Measurements from ENCODE around the gene CHST15. TPM values are rescaled to one million over a fixed set of nuclear protein-coding genes. Genes with fewer than 3 reads are reported as not detected.

Gene CHST15
- polyA plus RNA-seq, 1 donor from 2014 or later, result 0.79 TPM

DNA sequence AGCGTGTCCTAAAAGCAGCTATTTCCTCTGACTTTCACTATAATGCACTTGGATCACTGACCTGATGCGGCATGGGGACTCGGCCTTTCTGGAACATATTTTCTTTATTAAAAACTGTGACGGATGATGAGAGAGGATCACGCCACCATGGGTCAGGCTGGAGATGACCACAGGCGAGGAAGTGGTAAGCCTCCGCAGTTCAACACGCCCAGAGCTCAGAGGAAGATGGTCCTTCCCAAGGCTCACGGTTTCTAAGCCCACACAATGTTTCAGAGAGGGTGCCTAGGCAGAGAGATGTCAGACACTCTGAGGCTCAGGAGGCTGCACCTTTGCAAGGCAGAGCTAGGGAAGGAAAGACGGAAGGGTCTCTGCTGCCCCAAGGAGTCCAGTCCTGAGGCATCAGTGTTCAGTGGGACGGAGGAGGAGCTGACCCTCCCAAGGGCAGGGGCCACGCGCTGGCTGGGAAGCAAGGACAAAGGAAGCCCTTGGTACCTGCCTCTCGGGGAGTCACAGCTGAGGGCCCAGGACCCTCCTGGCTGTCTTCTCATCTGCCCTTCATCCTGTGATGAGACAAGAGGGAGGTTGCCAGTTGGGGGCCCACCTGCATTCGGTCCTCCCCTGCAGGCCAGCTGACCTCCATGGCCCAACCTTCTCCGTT, 9.5 kb downstream of the CHST15 start:
- no peak for TF ChIP-seq EZH2 (IDR thresholded peaks at IDR 0.05; ENCODE audit: borderline replicate concordance, insufficient read depth, low read length, poor library complexity, severe bottlenecking)
- no peak for TF ChIP-seq RAD21 (conservative IDR thresholded peaks at IDR 0.05)
- no peak for TF ChIP-seq SMC3 (conservative IDR thresholded peaks at IDR 0.05; ENCODE audit: poor library complexity)
- no peak for TF ChIP-seq EP300 (conservative IDR thresholded peaks at IDR 0.05; ENCODE audit: poor library complexity, severe bottlenecking)
- TF ChIP-seq, protein P1, sequence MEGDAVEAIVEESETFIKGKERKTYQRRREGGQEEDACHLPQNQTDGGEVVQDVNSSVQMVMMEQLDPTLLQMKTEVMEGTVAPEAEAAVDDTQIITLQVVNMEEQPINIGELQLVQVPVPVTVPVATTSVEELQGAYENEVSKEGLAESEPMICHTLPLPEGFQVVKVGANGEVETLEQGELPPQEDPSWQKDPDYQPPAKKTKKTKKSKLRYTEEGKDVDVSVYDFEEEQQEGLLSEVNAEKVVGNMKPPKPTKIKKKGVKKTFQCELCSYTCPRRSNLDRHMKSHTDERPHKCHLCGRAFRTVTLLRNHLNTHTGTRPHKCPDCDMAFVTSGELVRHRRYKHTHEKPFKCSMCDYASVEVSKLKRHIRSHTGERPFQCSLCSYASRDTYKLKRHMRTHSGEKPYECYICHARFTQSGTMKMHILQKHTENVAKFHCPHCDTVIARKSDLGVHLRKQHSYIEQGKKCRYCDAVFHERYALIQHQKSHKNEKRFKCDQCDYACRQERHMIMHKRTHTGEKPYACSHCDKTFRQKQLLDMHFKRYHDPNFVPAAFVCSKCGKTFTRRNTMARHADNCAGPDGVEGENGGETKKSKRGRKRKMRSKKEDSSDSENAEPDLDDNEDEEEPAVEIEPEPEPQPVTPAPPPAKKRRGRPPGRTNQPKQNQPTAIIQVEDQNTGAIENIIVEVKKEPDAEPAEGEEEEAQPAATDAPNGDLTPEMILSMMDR (IDR thresholded peaks at IDR 0.05; ENCODE audit: poor library complexity, severe bottlenecking), result no peak
- TF ChIP-seq TAF1 (IDR thresholded peaks at IDR 0.05; ENCODE audit: low read depth), result no peak
- TF ChIP-seq, protein P2, sequence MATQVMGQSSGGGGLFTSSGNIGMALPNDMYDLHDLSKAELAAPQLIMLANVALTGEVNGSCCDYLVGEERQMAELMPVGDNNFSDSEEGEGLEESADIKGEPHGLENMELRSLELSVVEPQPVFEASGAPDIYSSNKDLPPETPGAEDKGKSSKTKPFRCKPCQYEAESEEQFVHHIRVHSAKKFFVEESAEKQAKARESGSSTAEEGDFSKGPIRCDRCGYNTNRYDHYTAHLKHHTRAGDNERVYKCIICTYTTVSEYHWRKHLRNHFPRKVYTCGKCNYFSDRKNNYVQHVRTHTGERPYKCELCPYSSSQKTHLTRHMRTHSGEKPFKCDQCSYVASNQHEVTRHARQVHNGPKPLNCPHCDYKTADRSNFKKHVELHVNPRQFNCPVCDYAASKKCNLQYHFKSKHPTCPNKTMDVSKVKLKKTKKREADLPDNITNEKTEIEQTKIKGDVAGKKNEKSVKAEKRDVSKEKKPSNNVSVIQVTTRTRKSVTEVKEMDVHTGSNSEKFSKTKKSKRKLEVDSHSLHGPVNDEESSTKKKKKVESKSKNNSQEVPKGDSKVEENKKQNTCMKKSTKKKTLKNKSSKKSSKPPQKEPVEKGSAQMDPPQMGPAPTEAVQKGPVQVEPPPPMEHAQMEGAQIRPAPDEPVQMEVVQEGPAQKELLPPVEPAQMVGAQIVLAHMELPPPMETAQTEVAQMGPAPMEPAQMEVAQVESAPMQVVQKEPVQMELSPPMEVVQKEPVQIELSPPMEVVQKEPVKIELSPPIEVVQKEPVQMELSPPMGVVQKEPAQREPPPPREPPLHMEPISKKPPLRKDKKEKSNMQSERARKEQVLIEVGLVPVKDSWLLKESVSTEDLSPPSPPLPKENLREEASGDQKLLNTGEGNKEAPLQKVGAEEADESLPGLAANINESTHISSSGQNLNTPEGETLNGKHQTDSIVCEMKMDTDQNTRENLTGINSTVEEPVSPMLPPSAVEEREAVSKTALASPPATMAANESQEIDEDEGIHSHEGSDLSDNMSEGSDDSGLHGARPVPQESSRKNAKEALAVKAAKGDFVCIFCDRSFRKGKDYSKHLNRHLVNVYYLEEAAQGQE (IDR thresholded peaks at IDR 0.05; ENCODE audit: borderline replicate concordance), result no peak
- no peak for TF ChIP-seq POLR2AphosphoS5 (IDR thresholded peaks at IDR 0.05)
- TF ChIP-seq MXI1 (conservative IDR thresholded peaks at IDR 0.05; ENCODE audit: poor library complexity, severe bottlenecking), result no peak
- no peaks in the 10 kb centered on the region for H4K20me1 ChIP-seq (ENCODE audit: insufficient read depth)
- H3K27me3 ChIP-seq (ENCODE audit: insufficient read depth, low read depth, low read length), result no peaks in the 10 kb centered on the region
- H3K4me3 ChIP-seq (ENCODE audit: low read length), result no peak overlapping the region
- no peaks in the 10 kb centered on the region for H3K9me3 ChIP-seq (ENCODE audit: low read length)
- no peaks in the 10 kb centered on the region for H3K79me2 ChIP-seq (replicated peaks; ENCODE audit: insufficient read depth, low read length)
- H3K27ac ChIP-seq (ENCODE audit: low read length), result no peak overlapping the region
- no peak overlapping the region for H2AFZ ChIP-seq (ENCODE audit: low read depth, low read length)
- H3K4me2 ChIP-seq (ENCODE audit: low read length), result no peak overlapping the region
- H3K36me3 ChIP-seq (ENCODE audit: insufficient read depth, low read length), result no peaks in the 10 kb centered on the region
- H3F3A ChIP-seq (ENCODE audit: insufficient read depth, low read length, poor library complexity, severe bottlenecking), result no peaks in the 10 kb centered on the region
- H3K9me2 ChIP-seq (ENCODE audit: insufficient read depth, low read length), result no peaks in the 10 kb centered on the region
- H3K9ac ChIP-seq (ENCODE audit: low read length), result no peak overlapping the region

DNA sequence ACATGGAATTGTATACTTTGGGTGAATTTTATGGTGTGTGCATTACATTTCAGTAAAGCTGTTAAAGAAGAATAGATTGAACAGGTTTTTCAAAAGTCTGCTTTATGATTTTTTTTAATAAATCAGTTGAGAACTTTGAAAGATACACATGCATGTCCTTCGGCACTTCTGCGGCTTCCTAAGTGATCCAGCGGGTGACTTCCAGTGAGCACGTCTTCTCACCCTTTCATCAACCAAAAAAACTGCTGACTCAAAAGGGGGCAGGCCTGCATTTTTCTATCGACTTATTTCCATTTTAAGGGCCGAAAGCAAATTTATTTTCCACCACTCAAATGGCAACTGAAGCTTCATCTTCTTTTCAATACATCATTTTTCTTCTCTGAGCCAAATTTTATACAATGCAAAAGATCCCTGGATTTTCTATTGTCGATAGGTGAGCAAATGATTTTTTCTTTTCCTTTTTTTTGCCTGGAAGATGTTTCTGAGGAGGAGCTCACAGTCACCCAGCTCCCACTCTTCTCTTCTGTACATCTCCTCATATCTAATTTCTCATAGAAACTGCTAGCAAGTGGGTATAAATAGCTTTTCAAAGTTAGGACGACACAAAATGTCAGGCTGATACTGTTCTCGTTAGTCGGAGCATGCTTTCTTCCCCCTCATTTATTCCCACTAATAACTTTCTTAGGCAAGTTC, 10.2 kb downstream of the CHST15 start:
- Histone ChIP-seq H3K27ac (ENCODE audit: low read length) (no peak overlapping the region), H3K27me3 (ENCODE audit: insufficient read depth, low read depth, low read length) (no peaks in the 10 kb centered on the region), H3K4me2 (ENCODE audit: low read length) (no peak overlapping the region), H3K9me3 (ENCODE audit: low read length) (no peaks in the 10 kb centered on the region), H3K4me3 (ENCODE audit: low read length) (no peak overlapping the region), H3K9me2 (ENCODE audit: insufficient read depth, low read length) (no peaks in the 10 kb centered on the region), H3F3A (ENCODE audit: insufficient read depth, low read length, poor library complexity, severe bottlenecking) (no peaks in the 10 kb centered on the region), H2AFZ (ENCODE audit: low read depth, low read length) (no peak overlapping the region), H3K79me2 (replicated peaks; ENCODE audit: insufficient read depth, low read length) (no peaks in the 10 kb centered on the region), H3K36me3 (ENCODE audit: insufficient read depth, low read length) (no peaks in the 10 kb centered on the region), H3K9ac (ENCODE audit: low read length) (no peak overlapping the region), H4K20me1 (ENCODE audit: insufficient read depth) (no peaks in the 10 kb centered on the region)
- TF ChIP-seq, protein P2 (IDR thresholded peaks at IDR 0.05; ENCODE audit: borderline replicate concordance), result no peak
- TF ChIP-seq POLR2AphosphoS5 (IDR thresholded peaks at IDR 0.05) (no peak), EZH2 (IDR thresholded peaks at IDR 0.05; ENCODE audit: borderline replicate concordance, insufficient read depth, low read length, poor library complexity, severe bottlenecking) (no peak), TAF1 (IDR thresholded peaks at IDR 0.05; ENCODE audit: low read depth) (no peak), SMC3 (conservative IDR thresholded peaks at IDR 0.05; ENCODE audit: poor library complexity) (no peak), EP300 (conservative IDR thresholded peaks at IDR 0.05; ENCODE audit: poor library complexity, severe bottlenecking) (no peak), MXI1 (conservative IDR thresholded peaks at IDR 0.05; ENCODE audit: poor library complexity, severe bottlenecking) (no peak), RAD21 (conservative IDR thresholded peaks at IDR 0.05) (no peak)
- TF ChIP-seq, protein P1 (IDR thresholded peaks at IDR 0.05; ENCODE audit: poor library complexity, severe bottlenecking), result no peak
